Measurements from ENCODE around the gene TMC7. TPM values are rescaled to one million over a fixed set of nuclear protein-coding genes. Genes with fewer than 3 reads are reported as not detected.

The TMC7 gene
- total and polyA plus RNA-seq, 9 of the 15 experiments (the other 6 are each of a cell fraction or from before 2014, with no cell fraction given): 0.08 to 2.0 (median 1.5) TPM

- WGBS (ENCODE audit: insufficient coverage, low coverage, missing lambda C conversion rate): 5% methylated on average over 6 of the region's 6 CpGs
- TF ChIP-seq TAF1 (IDR thresholded peaks at IDR 0.05; ENCODE audit: control insufficient read depth, extremely low read depth, insufficient read depth, low read length, severe bottlenecking): no peak
- peak; percentile 53; the same call in 1 of the 2 replicates for TF ChIP-seq ZNF134 (CRISPR knock-in tag; conservative IDR thresholded peaks at IDR 0.05)
- ATAC-seq: no peak
- H2AFZ ChIP-seq (ENCODE audit: low read depth, low read length): no peak overlapping the region
- POLR2A ChIA-PET: no interaction called here
- H3K9me1 ChIP-seq (ENCODE audit: control insufficient read depth, insufficient read depth, low read length): no peaks in the 10 kb centered on the region
- H3K27me3 ChIP-seq (ENCODE audit: control insufficient read depth in 2 of 2, insufficient read depth in 2 of 2, low read length in 2 of 2): no peaks in the 10 kb centered on the region
- no peaks in the 10 kb centered on the region for H3K36me3 ChIP-seq (ENCODE audit: control insufficient read depth, insufficient read depth, low read length)
- no peak for DNase-seq (ENCODE audit: extremely low read depth in 1 of 4, low spot score in 3 of 4)
- no peaks in the 10 kb centered on the region for H3K79me2 ChIP-seq (ENCODE audit: control insufficient read depth, insufficient read depth, low read length)
- intact Hi-C loops (cut with micrococcal nuclease): no loop called here
- no TSS peak for BruUV-seq (replicated peaks)
- in situ Hi-C loops (cut with MboI): loop anchor here (5.0 kb wide), 1 partner anchor 86 kb away; no protein-coding TSS in a partner anchor
- CTCF ChIA-PET (ENCODE audit: low intra/inter-chr PET ratio): no interaction called here
- peaks cover 8 to 14% of the 10 kb centered on the region in 2 experiments; a peak in 3 of 5 replicates for H3K4me1 ChIP-seq (replicated peaks in 1 of 2; ENCODE audit: control insufficient read depth in 2 of 2, insufficient read depth in 2 of 2, low read length in 2 of 2)
- H3K9me3 ChIP-seq (replicated peaks; ENCODE audit: control insufficient read depth, insufficient read depth, low read depth, low read length): no peaks in the 10 kb centered on the region
- no peak overlapping the region for H3K4me2 ChIP-seq (ENCODE audit: insufficient read depth, low read length)
- H3K27ac ChIP-seq (ENCODE audit: extremely low read depth, low read depth, low read length): no peak overlapping the region
- H3K4me3 ChIP-seq: no peak overlapping the region
- no peak for FAIRE-seq
- H3K9ac ChIP-seq (ENCODE audit: insufficient read depth in 1 of 2, low read depth in 2 of 2, low read length in 2 of 2): no peak overlapping the region
- no peaks in the 10 kb centered on the region for H4K20me1 ChIP-seq (replicated peaks; ENCODE audit: control insufficient read depth, insufficient read depth, low read length)
Measured at GRCh38 chr16:19090916-19091315, 107.2 kb downstream of the TMC7 start.

GRCh38 chr16:19092653-19093410, 109.1 kb downstream of the TMC7 start:
- ChIA-PET POLR2A (no interaction called here), CTCF (ENCODE audit: low intra/inter-chr PET ratio) (interaction anchor here (0.6 kb wide), 1 partner anchor 92 kb away, joined by 4 read pairs; no protein-coding TSS in a partner anchor)
- H3K4me2 ChIP-seq (ENCODE audit: insufficient read depth, low read length): no peak overlapping the region
- H4K20me1 ChIP-seq (replicated peaks; ENCODE audit: control insufficient read depth, insufficient read depth, low read length): no peaks in the 10 kb centered on the region
- no peak overlapping the region for H2AFZ ChIP-seq (ENCODE audit: low read depth, low read length)
- no peaks in the 10 kb centered on the region for H3K36me3 ChIP-seq (ENCODE audit: control insufficient read depth, insufficient read depth, low read length)
- no peak for TF ChIP-seq MLX (CRISPR knock-in tag; conservative IDR thresholded peaks at IDR 0.05)
- no peak for TF ChIP-seq SMARCC2 (IDR thresholded peaks at IDR 0.05; ENCODE audit: low read depth)
- TF ChIP-seq THRB (CRISPR knock-in tag; conservative IDR thresholded peaks at IDR 0.05): peak; percentile 65; the same call in 1 of the 2 replicates
- TF ChIP-seq ZNF512 (tag; IDR thresholded peaks at IDR 0.05): peak; percentile 92
- no peak for TF ChIP-seq KAT7 (CRISPR knock-in tag; IDR thresholded peaks at IDR 0.05; ENCODE audit: borderline replicate concordance)
- TF ChIP-seq ZNF316 (IDR thresholded peaks at IDR 0.05): no peak
- no peak for TF ChIP-seq POLR2H (tag; IDR thresholded peaks at IDR 0.05; ENCODE audit: low read depth)
- FAIRE-seq (no peak), DNase-seq (ENCODE audit: extremely low read depth in 1 of 4, low spot score in 3 of 4) (no peak), ATAC-seq (no peak)
- peaks cover 0 to 10% of the 10 kb centered on the region in 2 experiments; a peak in 1 of 5 replicates for H3K4me1 ChIP-seq (replicated peaks in 1 of 2; ENCODE audit: control insufficient read depth in 2 of 2, insufficient read depth in 2 of 2, low read length in 2 of 2)
- no peaks in the 10 kb centered on the region for H3K9me3 ChIP-seq (replicated peaks; ENCODE audit: control insufficient read depth, insufficient read depth, low read depth, low read length)
- WGBS (ENCODE audit: insufficient coverage, low coverage, missing lambda C conversion rate): 0% methylated on average over 2 of the region's 2 CpGs
- H3K9me1 ChIP-seq (ENCODE audit: control insufficient read depth, insufficient read depth, low read length): no peaks in the 10 kb centered on the region
- intact Hi-C loops (cut with micrococcal nuclease): no loop called here
- no peaks in the 10 kb centered on the region for H3K79me2 ChIP-seq (ENCODE audit: control insufficient read depth, insufficient read depth, low read length)
- in situ Hi-C loops (cut with MboI): loop anchor here (5.0 kb wide), 1 partner anchor 84 kb away; no protein-coding TSS in a partner anchor
- no peak overlapping the region for H3K27ac ChIP-seq (ENCODE audit: extremely low read depth, low read depth, low read length)
- no TSS peak for BruUV-seq (replicated peaks)
- H3K4me3 ChIP-seq: no peak overlapping the region
- no peaks in the 10 kb centered on the region for H3K27me3 ChIP-seq (ENCODE audit: control insufficient read depth in 2 of 2, insufficient read depth in 2 of 2, low read length in 2 of 2)
- no peak overlapping the region for H3K9ac ChIP-seq (ENCODE audit: insufficient read depth in 1 of 2, low read depth in 2 of 2, low read length in 2 of 2)

Measured in K562 (cell line).